Muscle layer of colon (tissue), 2 donors: ENCODE data around the gene RHOV.

Experiments
- H3K27ac ChIP-seq: one replicate; pipeline ENCODE4 v1.7.0; 2013; ENCODE audit warnings: low read depth, mild to moderate bottlenecking, low read length, moderate library complexity
- H3K27me3 ChIP-seq, 2 donors: one replicate each; pipeline ENCODE4 v1.7.0; 2013; ENCODE audit warnings: low read length in 2 of 2, mild to moderate bottlenecking in 2 of 2; ENCODE audit not compliant: insufficient read depth in 2 of 2, control insufficient read depth in 1 of 2
- H3K36me3 ChIP-seq: one replicate; pipeline ENCODE4 v1.7.0; 2013; ENCODE audit warnings: mild to moderate bottlenecking, low read length; ENCODE audit not compliant: insufficient read depth
- H3K4me1 ChIP-seq: one replicate; pipeline ENCODE4 v1.7.0; 2013; ENCODE audit warnings: mild to moderate bottlenecking, low read length; ENCODE audit not compliant: insufficient read depth
- H3K4me3 ChIP-seq, 2 donors: one replicate each; pipeline ENCODE4 v1.7.0; 2013; ENCODE audit warnings: low read length in 2 of 2, low read depth in 1 of 2, mild to moderate bottlenecking in 1 of 2, moderate library complexity in 1 of 2
- H3K9ac ChIP-seq: one replicate; pipeline ENCODE4 v1.7.0; 2013; ENCODE audit warnings: low read length
- H3K9me3 ChIP-seq: one replicate; pipeline ENCODE4 v1.7.0; 2013; ENCODE audit warnings: mild to moderate bottlenecking, low read length
- donor health status: abdominal sarcoma.
- donor health status: Adenocarcinoma of cecum.

The RHOV gene

DNA sequence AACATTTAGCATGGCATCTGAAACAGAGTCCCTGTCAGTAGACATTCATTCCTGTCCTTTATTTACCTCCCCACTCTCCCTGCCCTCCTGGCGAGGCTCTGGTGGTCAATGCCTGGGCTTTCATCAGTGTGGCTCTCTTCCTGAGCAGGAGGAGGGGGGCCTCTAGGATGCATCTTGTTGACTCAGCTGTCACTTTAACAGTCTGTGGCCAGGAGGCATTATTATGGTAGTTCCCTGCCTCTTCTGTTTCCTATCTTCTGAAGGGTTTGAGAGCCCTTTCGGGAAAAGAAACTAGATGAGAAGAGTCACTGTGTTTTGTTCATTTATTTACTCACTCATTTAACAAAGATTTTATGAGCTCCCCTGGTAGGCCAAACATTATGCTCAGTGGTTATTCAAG lies 43.1 kb downstream of the RHOV start:
- H3K27me3 ChIP-seq = no peaks in the 10 kb centered on the region
- H3K27ac ChIP-seq = no peak overlapping the region

DNA sequence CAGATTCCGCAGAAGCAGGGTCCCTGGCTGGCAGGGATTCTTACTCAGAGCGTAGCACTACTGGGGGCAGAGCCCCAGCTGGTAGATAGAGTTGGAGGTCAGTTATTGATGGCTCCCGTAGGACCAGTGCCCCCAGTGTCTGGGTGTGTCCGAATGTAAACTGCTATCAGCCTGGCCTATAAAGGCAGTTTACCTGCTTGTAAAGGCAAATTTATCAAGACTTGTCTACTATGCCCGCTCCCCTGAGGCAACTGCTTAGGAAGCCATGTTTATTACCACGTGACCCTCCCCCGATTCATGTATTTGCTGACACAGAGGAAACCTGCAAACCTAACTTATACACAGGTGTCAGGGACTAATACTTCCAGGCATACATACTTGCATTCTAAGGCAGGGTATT lies 44.9 kb downstream of the RHOV start:
- no peak overlapping the region for H3K27ac ChIP-seq
- no peaks in the 10 kb centered on the region for H3K4me1 ChIP-seq
- no peaks in the 10 kb centered on the region for H3K27me3 ChIP-seq
- no peaks in the 10 kb centered on the region for H3K9me3 ChIP-seq
- no peaks in the 10 kb centered on the region for H3K36me3 ChIP-seq
- no peak overlapping the region for H3K9ac ChIP-seq
- H3K4me3 ChIP-seq = no peak overlapping the region

More for the DNA sequence above, 43.1 kb downstream of the RHOV start:
- Histone ChIP-seq H3K4me1 (no peaks in the 10 kb centered on the region), H3K9me3 (no peaks in the 10 kb centered on the region), H3K4me3 (no peak overlapping the region), H3K36me3 (no peaks in the 10 kb centered on the region), H3K9ac (no peak overlapping the region)

DNA sequence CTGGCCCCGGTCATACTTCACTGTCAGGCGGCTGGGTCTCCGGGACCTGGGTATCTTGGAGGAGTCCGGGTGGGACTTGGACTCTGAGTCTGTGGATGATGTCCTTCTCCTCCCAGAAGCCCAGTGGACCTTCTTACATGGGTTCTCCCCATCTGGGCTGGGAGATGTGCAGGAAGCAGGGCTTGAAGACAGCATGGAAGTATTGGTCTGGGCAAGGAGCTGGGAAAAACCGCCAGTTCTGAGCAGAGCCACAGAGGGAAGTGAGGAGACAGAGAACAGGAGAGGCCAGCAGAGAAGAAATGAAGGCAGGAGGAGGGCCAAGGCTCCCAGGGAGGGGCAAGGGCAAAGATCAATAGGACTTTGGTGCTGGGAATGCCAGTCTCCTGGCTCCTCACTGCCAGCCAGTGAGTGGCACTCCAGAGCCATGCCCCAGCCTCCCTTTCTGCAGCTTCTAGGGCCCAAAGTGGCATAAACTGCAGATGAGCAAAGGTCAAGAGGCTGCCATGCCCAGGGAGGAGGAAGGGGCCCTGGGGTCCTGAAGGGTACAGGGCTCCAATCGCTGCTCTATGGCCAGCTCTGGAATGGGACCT lies 45.5 kb downstream of the RHOV start, which contains the start of gene PPP1R14D:
Gene PPP1R14D, minus strand, starts transcription at position 262 of the 590 bp plus-strand sequence. Its CDS starts 67 bp downstream, at position 195.
- no peak within 1 kb of the TSS for H3K4me3 ChIP-seq
- H3K36me3 ChIP-seq = no peaks in the 10 kb centered on the region
- H3K27me3 ChIP-seq = no peaks in the 10 kb centered on the region
- H3K27ac ChIP-seq = no peak within 1 kb of the TSS
- H3K9me3 ChIP-seq = no peaks in the 10 kb centered on the region
- no peak within 1 kb of the TSS for H3K9ac ChIP-seq
- no peaks in the 10 kb centered on the region for H3K4me1 ChIP-seq

DNA sequence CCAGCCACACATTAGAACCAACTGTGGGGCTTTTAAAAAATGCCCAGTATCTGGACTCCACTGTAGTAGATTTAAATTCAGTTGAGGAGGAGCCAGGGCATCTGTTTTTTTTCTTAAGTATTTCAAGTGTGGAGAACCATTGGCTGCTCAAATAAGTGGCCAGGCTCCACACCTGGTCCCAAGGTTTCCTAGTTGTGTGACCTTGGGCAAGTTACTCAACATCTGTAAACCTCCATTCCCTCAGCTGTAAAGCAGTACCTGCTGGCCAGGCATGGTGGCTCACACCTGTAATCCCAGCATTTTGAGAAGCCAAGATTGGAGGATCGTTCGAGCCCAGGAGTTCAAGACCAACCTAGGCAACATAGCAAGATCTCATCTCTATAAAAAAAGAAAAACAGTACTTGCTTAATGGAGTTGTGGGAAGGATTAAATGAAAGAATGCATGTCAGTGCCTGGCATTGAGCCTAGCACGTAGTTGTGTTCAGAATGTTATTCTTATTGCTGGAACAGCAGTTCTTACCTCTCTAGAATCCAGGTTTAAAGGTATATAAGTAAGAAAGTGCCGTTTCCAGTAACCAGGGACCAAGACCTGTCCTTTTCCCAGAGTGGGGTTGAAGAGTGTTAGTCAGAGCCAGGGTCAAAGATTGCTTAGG lies 47.5 kb downstream of the RHOV start:
- H3K9ac ChIP-seq = no peak overlapping the region
- no peak overlapping the region for H3K27ac ChIP-seq
- H3K4me1 ChIP-seq = no peaks in the 10 kb centered on the region
- H3K36me3 ChIP-seq = no peaks in the 10 kb centered on the region
- H3K9me3 ChIP-seq = no peaks in the 10 kb centered on the region
- H3K4me3 ChIP-seq = no peak overlapping the region
- H3K27me3 ChIP-seq = no peaks in the 10 kb centered on the region

DNA sequence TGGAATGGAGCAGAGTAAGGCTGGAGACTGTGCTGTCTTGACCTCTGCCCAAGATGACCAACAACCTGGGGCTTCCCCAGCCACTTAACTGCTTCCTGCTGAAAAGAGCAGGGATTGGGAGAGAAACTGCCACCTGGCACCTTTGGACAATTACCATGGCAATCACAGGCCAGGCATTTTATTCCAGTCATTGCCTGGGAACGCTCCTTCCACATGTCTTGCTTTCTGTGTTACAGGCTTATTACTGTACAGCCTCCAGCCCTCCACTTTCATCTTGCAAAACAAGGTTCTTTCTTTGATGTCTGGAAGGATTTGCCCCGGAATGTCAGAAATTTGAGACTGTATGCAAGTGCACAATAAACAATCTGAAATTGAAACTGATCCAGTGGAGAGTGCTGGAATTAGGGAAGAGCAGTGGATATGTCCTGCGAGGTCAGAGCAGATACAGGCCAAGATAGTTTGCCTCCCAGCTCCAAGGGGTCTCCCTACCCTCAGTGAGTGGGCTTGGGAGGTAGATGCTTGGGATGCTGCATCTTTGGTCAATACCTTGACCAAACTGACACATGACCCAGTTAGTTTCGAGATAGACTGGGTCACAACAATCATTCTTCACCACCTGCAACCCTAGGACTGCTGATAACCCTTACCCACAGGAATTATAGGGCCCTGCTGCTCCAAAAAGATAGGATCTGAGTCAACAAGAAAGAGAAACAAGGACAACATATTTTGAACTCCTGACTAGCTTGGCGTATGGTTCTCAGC lies 48.2 kb downstream of the RHOV start:
- Histone ChIP-seq H3K27ac (no peak overlapping the region), H3K9ac (no peak overlapping the region), H3K27me3 (no peaks in the 10 kb centered on the region), H3K36me3 (no peaks in the 10 kb centered on the region), H3K4me3 (no peak overlapping the region), H3K4me1 (no peaks in the 10 kb centered on the region), H3K9me3 (no peaks in the 10 kb centered on the region)

DNA sequence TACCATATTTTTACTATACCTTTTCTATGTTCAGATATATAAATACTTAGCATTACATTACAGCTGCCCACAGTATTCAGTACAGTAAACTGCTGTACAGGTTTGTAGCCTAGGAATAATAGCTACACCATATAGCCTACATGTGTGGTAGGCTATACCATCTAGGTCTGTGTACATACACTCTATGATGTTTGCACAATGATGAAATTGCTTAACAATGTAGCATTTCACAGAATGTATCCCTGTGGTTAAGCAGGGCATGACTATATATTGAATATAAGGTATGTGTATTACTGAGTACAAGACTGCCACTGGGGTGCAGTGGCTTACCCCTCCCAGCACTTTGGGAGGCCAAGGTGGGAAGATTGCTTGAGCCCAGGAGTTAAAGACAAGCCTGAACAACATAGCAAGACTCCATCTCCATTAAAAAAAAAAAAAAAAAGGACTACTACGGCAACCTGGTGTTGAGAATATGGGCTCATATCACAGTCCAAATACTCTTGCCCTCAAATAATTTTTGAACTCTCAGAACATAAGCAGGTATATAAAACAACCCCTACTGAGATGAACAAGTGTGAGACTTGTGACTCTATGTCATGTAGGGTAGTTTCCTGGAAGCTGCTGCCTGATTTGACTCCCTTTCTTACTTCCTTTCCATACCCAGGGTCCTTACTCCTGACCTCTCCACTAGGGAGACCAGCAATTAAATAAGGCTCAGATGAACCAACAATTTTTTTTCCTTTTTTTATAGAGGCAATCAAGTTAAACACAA lies 50.3 kb downstream of the RHOV start:
- no peaks in the 10 kb centered on the region for H3K27me3 ChIP-seq
- no peaks in the 10 kb centered on the region for H3K36me3 ChIP-seq
- H3K4me1 ChIP-seq = no peaks in the 10 kb centered on the region
- H3K27ac ChIP-seq = no peak overlapping the region
- no peak overlapping the region for H3K9ac ChIP-seq
- H3K4me3 ChIP-seq = no peak overlapping the region
- H3K9me3 ChIP-seq = no peaks in the 10 kb centered on the region
